GM21528 (cell line): ENCODE measurements around the gene KRTAP5-11.
"Not testable (repeated sequence)": the region's sequence is repeated elsewhere in the genome, so short reads cannot be mapped to it uniquely, and the experiment has no call there.

Experiments used
- ATAC-seq: cut with Tn5 transposase; IDR thresholded peaks from one replicate; pipeline ENCODE4 v1.9.1; 2021; ENCODE audit warnings: mild to moderate bottlenecking, moderate library complexity; ENCODE audit not compliant: unreplicated experiment, low FRiP score

Gene KRTAP5-11, protein sequence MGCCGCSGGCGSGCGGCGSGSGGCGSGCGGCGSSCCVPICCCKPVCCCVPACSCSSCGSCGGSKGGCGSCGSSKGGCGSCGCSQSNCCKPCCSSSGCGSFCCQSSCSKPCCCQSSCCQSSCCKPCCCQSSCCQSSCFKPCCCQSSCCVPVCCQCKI

DNA sequence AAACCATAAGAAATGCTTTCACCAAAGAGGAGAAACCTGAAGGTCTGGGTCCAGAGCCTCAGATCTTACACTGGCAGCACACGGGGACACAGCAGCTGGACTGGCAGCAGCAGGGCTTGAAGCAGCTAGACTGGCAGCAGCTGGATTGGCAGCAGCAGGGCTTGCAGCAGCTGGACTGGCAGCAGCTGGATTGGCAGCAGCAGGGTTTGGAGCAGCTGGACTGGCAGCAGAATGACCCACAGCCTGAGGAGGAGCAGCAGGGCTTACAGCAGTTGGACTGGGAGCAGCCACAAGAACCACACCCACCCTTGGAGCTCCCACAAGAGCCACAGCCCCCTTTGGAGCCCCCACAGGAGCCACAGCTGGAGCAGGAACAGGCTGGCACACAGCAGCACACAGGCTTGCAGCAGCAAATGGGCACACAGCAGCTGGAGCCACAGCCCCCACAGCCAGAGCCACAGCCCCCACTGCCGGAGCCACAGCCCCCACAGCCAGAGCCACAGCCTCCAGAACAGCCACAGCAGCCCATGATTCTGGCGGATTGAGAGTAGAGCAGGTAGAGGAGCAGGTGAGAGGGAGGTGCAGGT lies at the start of gene KRTAP5-11:
Gene KRTAP5-11 (minus strand): TSS at position 567 of the 587 bp plus-strand sequence. CDS start 38 bp downstream, at position 529.
- ATAC-seq, result no peak

DNA sequence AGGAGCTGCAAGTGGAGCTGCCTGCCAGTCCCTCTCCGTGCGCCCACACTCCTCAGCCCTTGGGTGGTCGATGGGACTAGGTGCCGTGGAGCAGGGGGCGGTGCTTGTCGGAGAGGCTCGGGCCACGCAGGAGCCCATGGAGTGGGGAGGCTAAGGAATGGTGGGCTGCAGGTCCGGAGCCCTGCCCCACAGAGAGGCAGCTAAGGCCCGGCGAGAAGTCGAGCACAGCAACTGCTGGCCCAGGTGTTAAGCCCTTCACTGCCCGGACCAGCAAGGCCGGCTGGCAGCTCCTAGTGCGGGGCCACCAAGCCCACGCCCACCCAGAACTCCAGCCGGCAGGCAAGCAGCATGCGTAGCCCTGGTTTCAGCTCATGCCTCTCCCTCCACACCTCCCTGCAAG lies 48.9 kb upstream of the KRTAP5-11 start:
- not testable (repeated sequence) for ATAC-seq

- not testable (repeated sequence) for ATAC-seq
Observed at GRCh38 chr11:71630071-71630470, 47.4 kb upstream of the KRTAP5-11 start.

DNA sequence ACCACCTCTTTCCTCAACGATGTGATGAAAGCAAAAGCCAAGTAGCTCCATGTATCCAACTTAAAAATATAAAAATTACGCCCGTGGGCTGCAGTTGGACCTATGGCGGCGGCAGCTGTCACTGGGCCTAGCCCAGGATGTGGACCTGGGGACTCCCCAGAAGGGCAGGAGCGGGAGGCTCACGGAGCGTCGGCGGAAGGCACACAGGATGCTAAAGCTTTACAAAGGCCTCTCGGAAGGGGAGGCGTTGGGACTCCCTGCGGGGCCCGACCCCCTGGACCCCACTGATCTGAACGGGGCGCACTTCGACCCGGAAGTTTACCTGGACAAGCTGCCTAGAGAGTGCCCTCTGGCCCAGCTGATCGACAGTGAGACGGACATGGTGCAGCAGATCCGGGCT lies 46.3 kb upstream of the KRTAP5-11 start:
- ATAC-seq, result not testable (repeated sequence)

DNA sequence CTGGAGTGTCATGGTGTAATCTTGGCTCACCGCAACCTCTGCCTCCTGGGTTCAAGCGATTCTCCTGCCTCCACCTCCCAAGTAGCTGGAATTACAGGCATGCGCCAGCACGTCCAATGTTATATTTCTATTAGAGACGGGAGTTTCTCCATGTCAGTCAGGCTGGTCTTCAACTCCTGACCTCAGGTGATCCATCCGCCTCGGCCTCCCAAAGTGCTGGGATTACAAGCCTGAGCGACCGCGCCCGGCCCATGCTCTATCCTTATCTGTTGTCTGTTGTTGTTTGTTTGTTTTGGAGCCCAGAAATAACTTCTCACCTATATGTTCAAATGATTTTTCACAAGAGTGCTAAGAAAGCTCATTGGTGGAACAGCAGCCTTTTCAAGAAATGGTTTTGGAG lies 40.6 kb upstream of the KRTAP5-11 start:
- ATAC-seq, result not testable (repeated sequence)

- ATAC-seq, result not testable (repeated sequence)
Observed at GRCh38 chr11:71622561-71622960, 39.9 kb upstream of the KRTAP5-11 start.

- ATAC-seq, result not testable (repeated sequence)
Observed at GRCh38 chr11:71615003-71615402, 32.3 kb upstream of the KRTAP5-11 start.

- not testable (repeated sequence) for ATAC-seq
Observed at GRCh38 chr11:71614366-71614917, 31.8 kb upstream of the KRTAP5-11 start.

- ATAC-seq, result not testable (repeated sequence)
Observed at GRCh38 chr11:71613931-71614330, 31.3 kb upstream of the KRTAP5-11 start.

GRCh38 chr11:71611218-71611910 lies 28.7 kb upstream of the KRTAP5-11 start:
- ATAC-seq, result not testable (repeated sequence)

DNA sequence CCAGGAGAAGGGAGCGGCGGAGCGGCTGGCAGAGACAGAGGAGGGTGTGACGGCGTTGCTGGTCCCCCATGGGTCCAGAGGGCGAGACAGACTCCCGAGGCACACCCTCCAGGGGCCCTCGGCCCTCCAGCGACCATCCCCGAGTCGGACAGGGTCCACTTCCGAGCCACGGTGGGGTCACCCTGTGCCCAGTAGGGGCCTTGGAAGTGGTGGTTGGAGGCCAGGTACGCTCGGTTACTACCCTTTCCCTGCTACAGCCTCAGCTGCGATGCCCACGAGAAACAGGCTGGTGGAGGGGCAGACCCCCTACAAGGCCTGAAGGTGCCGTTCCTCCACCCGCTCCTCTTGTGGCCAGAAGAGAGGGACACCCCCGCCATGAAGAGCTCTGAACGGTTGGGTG lies 25.6 kb upstream of the KRTAP5-11 start:
- ATAC-seq, result not testable (repeated sequence)

- not testable (repeated sequence) for ATAC-seq
Observed at GRCh38 chr11:71607520-71608216, 25.0 kb upstream of the KRTAP5-11 start.

- ATAC-seq, result not testable (repeated sequence)
Observed at GRCh38 chr11:71606853-71607519, 24.3 kb upstream of the KRTAP5-11 start.

- ATAC-seq, result not testable (repeated sequence)
Observed at GRCh38 chr11:71604798-71605488, 22.3 kb upstream of the KRTAP5-11 start.

- ATAC-seq, result not testable (repeated sequence)
Observed at GRCh38 chr11:71603221-71603620, 20.5 kb upstream of the KRTAP5-11 start.

DNA sequence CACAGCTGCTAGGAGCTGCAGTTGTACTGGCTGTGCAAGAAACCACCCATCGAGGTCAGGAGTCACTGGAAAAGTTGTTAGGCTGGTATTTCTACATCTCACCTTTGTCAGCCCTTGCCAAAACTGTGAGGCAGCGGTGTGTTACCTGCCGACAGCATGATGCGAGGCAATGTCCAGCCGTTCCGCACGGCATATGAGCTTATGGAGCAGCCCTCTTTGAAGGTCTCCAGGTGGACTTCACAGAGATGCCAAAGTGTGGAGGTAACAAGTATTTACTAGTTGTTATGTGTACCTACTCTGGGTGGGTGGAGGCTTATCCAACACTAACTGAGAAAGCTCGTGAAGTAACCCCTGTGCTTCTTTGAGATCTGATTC lies 6.9 kb upstream of the KRTAP5-11 start:
- ATAC-seq, result not testable (repeated sequence)

DNA sequence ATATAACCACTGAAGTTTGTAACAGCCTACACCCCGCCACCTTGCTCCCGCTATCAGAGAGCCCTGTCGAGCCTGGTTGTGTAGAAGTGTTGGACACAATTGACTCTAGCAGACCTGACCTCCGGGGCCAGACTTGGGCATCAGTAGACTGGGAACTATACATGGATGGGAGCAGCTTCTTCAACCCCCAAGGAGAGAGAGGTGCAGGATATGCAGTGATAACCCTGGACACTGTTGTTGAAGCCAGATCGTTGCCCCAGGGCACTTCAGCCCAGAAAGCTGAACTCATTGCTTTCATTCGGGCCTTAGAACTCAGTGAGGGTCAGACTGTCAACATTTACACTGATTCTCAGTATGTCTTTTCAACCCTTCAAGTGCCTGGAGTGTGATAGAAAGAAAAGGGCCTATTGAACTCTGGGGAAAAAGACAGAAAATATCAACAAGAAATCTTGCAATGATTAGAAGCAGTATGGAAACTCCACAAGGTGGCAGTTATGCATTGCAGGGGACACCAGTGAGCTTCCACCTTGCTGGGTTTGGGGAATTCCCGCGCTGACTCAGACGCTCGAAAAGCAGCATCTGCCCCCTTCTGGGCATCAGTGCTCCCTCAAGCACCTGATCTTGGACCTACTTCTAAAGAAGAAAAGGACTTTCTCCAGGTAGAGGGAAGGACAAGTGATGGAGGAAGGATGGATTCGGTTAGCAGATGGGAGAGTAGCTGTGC lies 6.3 kb upstream of the KRTAP5-11 start:
- not testable (repeated sequence) for ATAC-seq

- not testable (repeated sequence) for ATAC-seq
Observed at GRCh38 chr11:71588314-71588713, 5.6 kb upstream of the KRTAP5-11 start.

- ATAC-seq, result not testable (repeated sequence)
Observed at GRCh38 chr11:71585673-71586072, 3.0 kb upstream of the KRTAP5-11 start.
